ENCODE data around the gene PRSS3.

GRCh38 chr9:33797837-33798236 is 2.5 kb downstream of the PRSS3 start:
- TF ChIP-seq CTCF (IDR thresholded peaks at IDR 0.05; ENCODE audit: insufficient read depth, low read depth, low read length) (no peak), EZH2 (IDR thresholded peaks at IDR 0.05; ENCODE audit: insufficient read depth, low read length) (no peak)
